ENCODE data around the gene MTFMT. TPM values are rescaled to one million over a fixed set of nuclear protein-coding genes. Genes with fewer than 3 reads are reported as not detected.
A peak's percentile ranks its signal among the peaks of the same experiment; 100 is the strongest.

Gene MTFMT
- total and polyA plus RNA-seq, 4 donors, result 6.8 to 14.7 (median 8.4) TPM

- Histone ChIP-seq H3K4me3 (ENCODE audit: low read depth in 1 of 3, low read length in 3 of 3) (peak within 1 kb of the TSS; percentile 96 to 97 (median 96)), H3K27me3 (ENCODE audit: control insufficient read depth in 4 of 4, insufficient read depth in 4 of 4, low read length in 3 of 4) (no peaks in the 10 kb centered on the region), H3K36me3 (ENCODE audit: control insufficient read depth in 4 of 4, insufficient read depth in 3 of 4, low read depth in 1 of 4, low read length in 3 of 4) (no peaks in the 10 kb centered on the region), H3K9ac (ENCODE audit: low read depth in 1 of 2, low read length in 2 of 2) (peak within 1 kb of the TSS; percentile 92 to 98), H3K27ac (ENCODE audit: low read depth in 1 of 2, low read length in 2 of 2) (peak within 1 kb of the TSS; percentile 99 to 100), H3K9me3 (ENCODE audit: control insufficient read depth in 4 of 4, low read length in 3 of 4) (no peaks in the 10 kb centered on the region), H3K4me1 (ENCODE audit: control insufficient read depth in 4 of 4, insufficient read depth in 4 of 4, low read length in 3 of 4) (peaks cover 3 to 21% (median 15%) of the 10 kb centered on the region in 4 donors)
- peak; percentile 92 for DNase-seq (ENCODE audit: low spot score)
- under 1% methylated on average over 75 of the region's 75 CpGs for WGBS
- TF ChIP-seq FOXA2 (IDR thresholded peaks at IDR 0.05) (no peak), RXRA (IDR thresholded peaks at IDR 0.05) (no peak), NR2F2 (IDR thresholded peaks at IDR 0.05) (no peak), TAF1 (conservative IDR thresholded peaks at IDR 0.05) (peak; percentile 31), SP1 (IDR thresholded peaks at IDR 0.05) (peak; percentile 21)
- TF ChIP-seq, protein P1, sequence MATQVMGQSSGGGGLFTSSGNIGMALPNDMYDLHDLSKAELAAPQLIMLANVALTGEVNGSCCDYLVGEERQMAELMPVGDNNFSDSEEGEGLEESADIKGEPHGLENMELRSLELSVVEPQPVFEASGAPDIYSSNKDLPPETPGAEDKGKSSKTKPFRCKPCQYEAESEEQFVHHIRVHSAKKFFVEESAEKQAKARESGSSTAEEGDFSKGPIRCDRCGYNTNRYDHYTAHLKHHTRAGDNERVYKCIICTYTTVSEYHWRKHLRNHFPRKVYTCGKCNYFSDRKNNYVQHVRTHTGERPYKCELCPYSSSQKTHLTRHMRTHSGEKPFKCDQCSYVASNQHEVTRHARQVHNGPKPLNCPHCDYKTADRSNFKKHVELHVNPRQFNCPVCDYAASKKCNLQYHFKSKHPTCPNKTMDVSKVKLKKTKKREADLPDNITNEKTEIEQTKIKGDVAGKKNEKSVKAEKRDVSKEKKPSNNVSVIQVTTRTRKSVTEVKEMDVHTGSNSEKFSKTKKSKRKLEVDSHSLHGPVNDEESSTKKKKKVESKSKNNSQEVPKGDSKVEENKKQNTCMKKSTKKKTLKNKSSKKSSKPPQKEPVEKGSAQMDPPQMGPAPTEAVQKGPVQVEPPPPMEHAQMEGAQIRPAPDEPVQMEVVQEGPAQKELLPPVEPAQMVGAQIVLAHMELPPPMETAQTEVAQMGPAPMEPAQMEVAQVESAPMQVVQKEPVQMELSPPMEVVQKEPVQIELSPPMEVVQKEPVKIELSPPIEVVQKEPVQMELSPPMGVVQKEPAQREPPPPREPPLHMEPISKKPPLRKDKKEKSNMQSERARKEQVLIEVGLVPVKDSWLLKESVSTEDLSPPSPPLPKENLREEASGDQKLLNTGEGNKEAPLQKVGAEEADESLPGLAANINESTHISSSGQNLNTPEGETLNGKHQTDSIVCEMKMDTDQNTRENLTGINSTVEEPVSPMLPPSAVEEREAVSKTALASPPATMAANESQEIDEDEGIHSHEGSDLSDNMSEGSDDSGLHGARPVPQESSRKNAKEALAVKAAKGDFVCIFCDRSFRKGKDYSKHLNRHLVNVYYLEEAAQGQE (IDR thresholded peaks at IDR 0.05), result peak; percentile 10
- TF ChIP-seq, protein P2, sequence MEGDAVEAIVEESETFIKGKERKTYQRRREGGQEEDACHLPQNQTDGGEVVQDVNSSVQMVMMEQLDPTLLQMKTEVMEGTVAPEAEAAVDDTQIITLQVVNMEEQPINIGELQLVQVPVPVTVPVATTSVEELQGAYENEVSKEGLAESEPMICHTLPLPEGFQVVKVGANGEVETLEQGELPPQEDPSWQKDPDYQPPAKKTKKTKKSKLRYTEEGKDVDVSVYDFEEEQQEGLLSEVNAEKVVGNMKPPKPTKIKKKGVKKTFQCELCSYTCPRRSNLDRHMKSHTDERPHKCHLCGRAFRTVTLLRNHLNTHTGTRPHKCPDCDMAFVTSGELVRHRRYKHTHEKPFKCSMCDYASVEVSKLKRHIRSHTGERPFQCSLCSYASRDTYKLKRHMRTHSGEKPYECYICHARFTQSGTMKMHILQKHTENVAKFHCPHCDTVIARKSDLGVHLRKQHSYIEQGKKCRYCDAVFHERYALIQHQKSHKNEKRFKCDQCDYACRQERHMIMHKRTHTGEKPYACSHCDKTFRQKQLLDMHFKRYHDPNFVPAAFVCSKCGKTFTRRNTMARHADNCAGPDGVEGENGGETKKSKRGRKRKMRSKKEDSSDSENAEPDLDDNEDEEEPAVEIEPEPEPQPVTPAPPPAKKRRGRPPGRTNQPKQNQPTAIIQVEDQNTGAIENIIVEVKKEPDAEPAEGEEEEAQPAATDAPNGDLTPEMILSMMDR (IDR thresholded peaks at IDR 0.05; ENCODE audit: low read depth, low read length, missing input control), result no peak
These were observed 39.8 kb downstream of the MTFMT start, which contains the start of gene SPG21 for GRCh38 chr15:64989416-64990167. TSS of gene SPG21 (minus strand) at chr15:64989914. CDS start at chr15:64983569, 6,345 bp downstream.

DNA sequence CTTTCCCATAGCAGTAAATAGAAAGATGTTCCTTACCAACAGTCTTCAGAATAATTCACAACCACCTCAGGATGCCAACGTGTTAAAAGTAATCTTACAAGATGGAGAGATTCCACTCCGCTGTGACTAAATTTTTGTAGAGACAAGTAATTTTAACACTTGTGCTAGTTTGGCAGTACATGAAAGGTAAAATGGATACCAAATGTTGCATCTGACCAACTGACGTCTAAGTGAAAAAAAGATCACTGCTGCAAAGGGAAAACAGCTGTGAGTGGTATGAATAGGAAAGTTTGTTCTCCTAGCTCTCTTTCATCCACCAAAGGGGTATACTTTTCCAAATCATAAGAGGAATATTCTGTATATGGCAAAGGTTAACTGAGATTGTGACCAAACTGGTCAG is 42.3 kb downstream of the MTFMT start:
- no peak overlapping the region for H3K4me3 ChIP-seq (ENCODE audit: low read depth in 1 of 3, low read length in 3 of 3)
- no peak for TF ChIP-seq YY1 (IDR thresholded peaks at IDR 0.05)
- TF ChIP-seq, protein P3, sequence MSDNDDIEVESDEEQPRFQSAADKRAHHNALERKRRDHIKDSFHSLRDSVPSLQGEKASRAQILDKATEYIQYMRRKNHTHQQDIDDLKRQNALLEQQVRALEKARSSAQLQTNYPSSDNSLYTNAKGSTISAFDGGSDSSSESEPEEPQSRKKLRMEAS (IDR thresholded peaks at IDR 0.05), result no peak
- TF ChIP-seq RXRA (IDR thresholded peaks at IDR 0.05), result no peak
- no peak for TF ChIP-seq ATF3 (IDR thresholded peaks at IDR 0.05)
- TF ChIP-seq JUND (IDR thresholded peaks at IDR 0.05), result no peak
- no peak for TF ChIP-seq RAD21 (IDR thresholded peaks at IDR 0.05)
- no peak for TF ChIP-seq HNF4A (conservative IDR thresholded peaks at IDR 0.05)
- no peak for TF ChIP-seq NR2F2 (IDR thresholded peaks at IDR 0.05)

More for the DNA sequence above, 42.3 kb downstream of the MTFMT start:
- Histone ChIP-seq H3K9ac (ENCODE audit: low read depth in 1 of 2, low read length in 2 of 2) (no peak overlapping the region), H3K36me3 (ENCODE audit: control insufficient read depth in 4 of 4, insufficient read depth in 3 of 4, low read depth in 1 of 4, low read length in 3 of 4) (peaks cover 0 to 2% (median 0%) of the 10 kb centered on the region in 4 donors), H3K4me1 (ENCODE audit: control insufficient read depth in 4 of 4, insufficient read depth in 4 of 4, low read length in 3 of 4) (peaks cover 4 to 30% (median 20%) of the 10 kb centered on the region in 4 donors), H3K27me3 (ENCODE audit: control insufficient read depth in 4 of 4, insufficient read depth in 4 of 4, low read length in 3 of 4) (no peaks in the 10 kb centered on the region), H3K27ac (ENCODE audit: low read depth in 1 of 2, low read length in 2 of 2) (no peak overlapping the region), H3K9me3 (ENCODE audit: control insufficient read depth in 4 of 4, low read length in 3 of 4) (no peaks in the 10 kb centered on the region)
- DNase-seq (ENCODE audit: low spot score), result no peak
- 83% methylated on average over 3 of the region's 3 CpGs for WGBS
